ENCODE measurements around the gene KIFC3. TPM values are rescaled to one million over a fixed set of nuclear protein-coding genes. Genes with fewer than 3 reads are reported as not detected.

Gene KIFC3
- total and polyA plus RNA-seq, 2 of the 13 experiments (the other 11 are each of a cell fraction or from before 2014, with no cell fraction given): 42.1 to 45.3 TPM

DNA sequence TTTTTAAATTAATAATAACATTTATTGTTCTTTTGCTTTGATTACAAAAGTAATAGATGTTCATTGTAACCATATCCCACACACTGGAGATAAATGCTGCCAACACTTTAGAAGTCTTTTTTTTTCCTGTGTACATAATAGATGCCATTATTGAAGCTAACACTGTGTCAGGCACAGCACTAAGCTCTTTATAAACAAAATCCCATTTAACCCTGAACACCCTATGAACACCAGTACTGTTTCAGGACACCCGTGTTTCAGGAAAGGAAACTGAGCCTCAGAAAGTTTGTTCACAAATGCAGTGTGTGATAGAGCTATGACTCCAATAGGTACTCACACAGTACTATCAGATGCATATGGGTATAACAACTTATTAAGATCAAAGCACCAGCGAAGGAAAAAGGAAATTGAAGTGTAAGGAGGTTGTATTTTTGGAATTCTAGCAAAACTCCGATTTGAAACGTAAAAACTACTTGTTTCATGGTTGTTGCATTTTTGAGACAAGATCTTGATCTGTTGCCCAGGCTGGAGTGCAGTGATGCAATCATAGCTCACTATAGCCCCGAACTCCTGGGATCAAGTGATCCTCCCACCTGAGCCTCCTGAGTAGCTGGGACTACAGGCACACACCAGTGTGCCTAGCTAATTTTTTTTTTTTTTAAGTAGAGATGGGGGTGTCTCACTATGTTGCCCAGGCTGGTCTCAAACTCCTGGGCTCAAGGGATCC is 2.0 kb upstream of the KIFC3 start (continued):
- TF ChIP-seq, protein P1, sequence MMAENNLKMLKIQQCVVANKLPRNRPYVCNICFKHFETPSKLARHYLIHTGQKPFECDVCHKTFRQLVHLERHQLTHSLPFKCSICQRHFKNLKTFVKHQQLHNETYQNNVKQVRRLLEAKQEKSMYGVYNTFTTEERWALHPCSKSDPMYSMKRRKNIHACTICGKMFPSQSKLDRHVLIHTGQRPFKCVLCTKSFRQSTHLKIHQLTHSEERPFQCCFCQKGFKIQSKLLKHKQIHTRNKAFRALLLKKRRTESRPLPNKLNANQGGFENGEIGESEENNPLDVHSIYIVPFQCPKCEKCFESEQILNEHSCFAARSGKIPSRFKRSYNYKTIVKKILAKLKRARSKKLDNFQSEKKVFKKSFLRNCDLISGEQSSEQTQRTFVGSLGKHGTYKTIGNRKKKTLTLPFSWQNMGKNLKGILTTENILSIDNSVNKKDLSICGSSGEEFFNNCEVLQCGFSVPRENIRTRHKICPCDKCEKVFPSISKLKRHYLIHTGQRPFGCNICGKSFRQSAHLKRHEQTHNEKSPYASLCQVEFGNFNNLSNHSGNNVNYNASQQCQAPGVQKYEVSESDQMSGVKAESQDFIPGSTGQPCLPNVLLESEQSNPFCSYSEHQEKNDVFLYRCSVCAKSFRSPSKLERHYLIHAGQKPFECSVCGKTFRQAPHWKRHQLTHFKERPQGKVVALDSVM (CRISPR knock-in tag; IDR thresholded peaks at IDR 0.05): peak; percentile 63; the same call in 1 of the 2 replicates
- TF ChIP-seq, protein P2, sequence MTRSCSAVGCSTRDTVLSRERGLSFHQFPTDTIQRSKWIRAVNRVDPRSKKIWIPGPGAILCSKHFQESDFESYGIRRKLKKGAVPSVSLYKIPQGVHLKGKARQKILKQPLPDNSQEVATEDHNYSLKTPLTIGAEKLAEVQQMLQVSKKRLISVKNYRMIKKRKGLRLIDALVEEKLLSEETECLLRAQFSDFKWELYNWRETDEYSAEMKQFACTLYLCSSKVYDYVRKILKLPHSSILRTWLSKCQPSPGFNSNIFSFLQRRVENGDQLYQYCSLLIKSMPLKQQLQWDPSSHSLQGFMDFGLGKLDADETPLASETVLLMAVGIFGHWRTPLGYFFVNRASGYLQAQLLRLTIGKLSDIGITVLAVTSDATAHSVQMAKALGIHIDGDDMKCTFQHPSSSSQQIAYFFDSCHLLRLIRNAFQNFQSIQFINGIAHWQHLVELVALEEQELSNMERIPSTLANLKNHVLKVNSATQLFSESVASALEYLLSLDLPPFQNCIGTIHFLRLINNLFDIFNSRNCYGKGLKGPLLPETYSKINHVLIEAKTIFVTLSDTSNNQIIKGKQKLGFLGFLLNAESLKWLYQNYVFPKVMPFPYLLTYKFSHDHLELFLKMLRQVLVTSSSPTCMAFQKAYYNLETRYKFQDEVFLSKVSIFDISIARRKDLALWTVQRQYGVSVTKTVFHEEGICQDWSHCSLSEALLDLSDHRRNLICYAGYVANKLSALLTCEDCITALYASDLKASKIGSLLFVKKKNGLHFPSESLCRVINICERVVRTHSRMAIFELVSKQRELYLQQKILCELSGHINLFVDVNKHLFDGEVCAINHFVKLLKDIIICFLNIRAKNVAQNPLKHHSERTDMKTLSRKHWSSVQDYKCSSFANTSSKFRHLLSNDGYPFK (CRISPR knock-in tag; IDR thresholded peaks at IDR 0.05; ENCODE audit: borderline replicate concordance): no peak
- TF ChIP-seq, protein P3, sequence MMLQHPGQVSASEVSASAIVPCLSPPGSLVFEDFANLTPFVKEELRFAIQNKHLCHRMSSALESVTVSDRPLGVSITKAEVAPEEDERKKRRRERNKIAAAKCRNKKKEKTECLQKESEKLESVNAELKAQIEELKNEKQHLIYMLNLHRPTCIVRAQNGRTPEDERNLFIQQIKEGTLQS (CRISPR knock-in tag; IDR thresholded peaks at IDR 0.05): peak; percentile 60; the same call in 1 of the 2 replicates
- TF ChIP-seq SOX5 (CRISPR knock-in tag; IDR thresholded peaks at IDR 0.05; ENCODE audit: borderline replicate concordance) (peak; percentile 12; the same call in 1 of the 2 replicates), ZNF552 (CRISPR knock-in tag; IDR thresholded peaks at IDR 0.05; ENCODE audit: borderline replicate concordance) (0 out of 2 replicates have a peak, but pooled peaks have one; percentile 17), ZNF652 (CRISPR knock-in tag; IDR thresholded peaks at IDR 0.05; ENCODE audit: borderline replicate concordance, low read depth) (peak; percentile 72), NAIF1 (CRISPR knock-in tag; IDR thresholded peaks at IDR 0.05; ENCODE audit: borderline replicate concordance) (no peak), CEBPB (IDR thresholded peaks at IDR 0.05; ENCODE audit: borderline replicate concordance, low read depth, low read length) (peak; percentile 58; the same call in 1 of the 2 replicates), RNF2 (conservative IDR thresholded peaks at IDR 0.05; ENCODE audit: low read depth) (no peak), ZNF121 (CRISPR knock-in tag; IDR thresholded peaks at IDR 0.05) (peak; percentile 96), RXRB (CRISPR knock-in tag; IDR thresholded peaks at IDR 0.05; ENCODE audit: borderline replicate concordance) (no peak), ZNF7 (CRISPR knock-in tag; IDR thresholded peaks at IDR 0.05) (peak; percentile 69; the same call in 1 of the 2 replicates)

Measured in HepG2 (cell line).